ENCODE data around the gene MUC5AC.

Gene MUC5AC

DNA sequence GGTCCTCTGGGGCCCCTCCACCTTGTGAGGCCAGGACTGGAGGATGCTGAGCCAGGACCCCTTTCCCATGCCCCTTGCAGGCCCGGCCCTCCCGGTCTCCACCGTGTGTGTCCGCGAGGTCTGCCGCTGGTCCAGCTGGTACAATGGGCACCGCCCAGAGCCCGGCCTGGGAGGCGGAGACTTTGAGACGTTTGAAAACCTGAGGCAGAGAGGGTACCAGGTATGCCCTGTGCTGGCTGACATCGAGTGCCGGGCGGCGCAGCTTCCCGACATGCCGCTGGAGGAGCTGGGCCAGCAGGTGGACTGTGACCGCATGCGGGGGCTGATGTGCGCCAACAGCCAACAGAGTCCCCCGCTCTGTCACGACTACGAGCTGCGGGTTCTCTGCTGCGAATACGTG, 83.0 kb downstream of the MUC5AC start:
- TF ChIP-seq CTCF (IDR thresholded peaks at IDR 0.05) = no peak

GRCh38 chr11:1241706-1242105, 84.0 kb downstream of the MUC5AC start:
- TF ChIP-seq CTCF (IDR thresholded peaks at IDR 0.05) = no peak

GRCh38 chr11:1242289-1242688, 84.5 kb downstream of the MUC5AC start:
- TF ChIP-seq CTCF (IDR thresholded peaks at IDR 0.05) = no peak

All from LNCAP (cell line).